GM23248 (cell line): Measurements from ENCODE around the gene HSPB2. TPM values are rescaled to one million over a fixed set of nuclear protein-coding genes. Genes with fewer than 3 reads are reported as not detected.
A peak's percentile ranks its signal among the peaks of the same experiment; 100 is the strongest.

ENCODE experiments used
- DNase-seq: peaks from one replicate; pipeline ENCODE4 v3.0.0-alpha.2; 2015
- H2AFZ ChIP-seq: fragments of 200-600 bp; sonication (generic); 2 replicates; pipeline ENCODE4 v1.6.1; 2016; ENCODE audit warnings: antibody characterized with exemption
- H3F3A ChIP-seq: fragments of 200-600 bp; sonication (generic); 2 replicates; pipeline ENCODE4 v1.6.1; 2016; ENCODE audit warnings: mild to moderate bottlenecking, antibody characterized with exemption, mixed run types; ENCODE audit not compliant: insufficient read depth
- H3K27ac ChIP-seq: fragments of 200-600 bp; sonication (generic); 2 replicates; pipeline ENCODE4 v1.5.1; 2016; ENCODE audit warnings: mild to moderate bottlenecking
- H3K27me3 ChIP-seq: fragments of 200-600 bp; sonication (generic); replicated peaks from 2 replicates; pipeline ENCODE4 v1.6.1; 2016; ENCODE audit warnings: mild to moderate bottlenecking; ENCODE audit not compliant: insufficient read depth
- H3K36me3 ChIP-seq: fragments of 200-600 bp; sonication (generic); 2 replicates; pipeline ENCODE4 v1.6.1; 2016; ENCODE audit warnings: low read depth, mild to moderate bottlenecking
- H3K4me1 ChIP-seq: fragments of 200-600 bp; sonication (generic); 2 replicates; pipeline ENCODE4 v1.6.1; 2016; ENCODE audit warnings: mild to moderate bottlenecking; ENCODE audit not compliant: insufficient read depth
- H3K4me2 ChIP-seq: fragments of 200-600 bp; sonication (generic); one replicate; pipeline ENCODE4 v1.6.1; 2016; ENCODE audit warnings: mild to moderate bottlenecking; ENCODE audit not compliant: unreplicated experiment
- H3K4me3 ChIP-seq: fragments of 200-600 bp; sonication (generic); 2 replicates; pipeline ENCODE4 v1.5.1; 2016; ENCODE audit warnings: mild to moderate bottlenecking
- H3K79me2 ChIP-seq: fragments of 200-600 bp; sonication (generic); 2 replicates; pipeline ENCODE4 v1.6.1; 2016; ENCODE audit warnings: mild to moderate bottlenecking; ENCODE audit not compliant: insufficient read depth
- H3K9ac ChIP-seq: fragments of 200-600 bp; sonication (generic); 2 replicates; pipeline ENCODE4 v1.6.1; 2016; ENCODE audit warnings: mild to moderate bottlenecking
- H3K9me2 ChIP-seq: fragments of 200-600 bp; sonication (generic); 2 replicates; pipeline ENCODE4 v1.6.1; 2016; ENCODE audit warnings: mixed run types, mild to moderate bottlenecking, moderate library complexity; ENCODE audit not compliant: insufficient read depth
- H3K9me3 ChIP-seq: fragments of 200-600 bp; sonication (generic); one replicate; pipeline ENCODE4 v1.6.1; 2017; ENCODE audit warnings: low read depth
- H4K20me1 ChIP-seq: fragments of 200-600 bp; sonication (generic); 2 replicates; pipeline ENCODE4 v1.6.0; 2016; ENCODE audit not compliant: insufficient read depth
- EZH2 ChIP-seq: fragments of 200-600 bp; sonication (generic); IDR thresholded peaks from 2 replicates; pipeline ENCODE4 v1.6.1; 2018; ENCODE audit warnings: antibody characterized with exemption, mild to moderate bottlenecking; ENCODE audit not compliant: insufficient read depth, poor library complexity, severe bottlenecking
- EZH2phosphoT487 ChIP-seq: fragments of 200-600 bp; sonication (generic); IDR thresholded peaks from 2 replicates; pipeline ENCODE4 v1.6.1; 2018; ENCODE audit warnings: antibody characterized with exemption, moderate library complexity, mild to moderate bottlenecking, low read depth; ENCODE audit not compliant: insufficient read depth
- WGBS, 2 experiments: methylation state at CpG; one replicate each; pipeline ENCODE4 v1.1.6; 2015 to 2017; ENCODE audit warnings: low lambda C conversion rate in 2 of 2, low coverage in 1 of 2; ENCODE audit errors: missing lambda C conversion rate in 2 of 2; 5-methylcytosine and 5-hydroxymethylcytosine counted together
- in situ Hi-C: fragments of 300-500 bp; cut with MboI; formaldehyde crosslinking; loops from 2 replicates; pipeline ENCODE4 v1.15.0; 2020
- polyA plus RNA-seq: library from polyadenylated mRNA; unstranded; fragments of >200 nt; fragmentation: Nextera tagmentation; extraction: Ambion mirVana; gene quantifications from 2 replicates; pipeline ENCODE4 v1.2.1, GENCODE V29; 2016
- total RNA-seq: library from RNA; depleted of rRNA; stranded (reverse); fragments of >200 nt; shearing (Covaris generic); gene quantifications from 2 replicates; pipeline ENCODE4 v1.2.3, GENCODE V29; 2014

Gene HSPB2
- total and polyA plus RNA-seq, 2 experiments from 2014 or later: 1.2 to 8.4 TPM

- Histone ChIP-seq H2AFZ (peak overlapping the region; percentile 99), H3K79me2 (peaks cover 21% of the 10 kb centered on the region), H3K4me2 (peak overlapping the region; percentile 98), H3K9me3 (no peaks in the 10 kb centered on the region), H3K9ac (peak overlapping the region; percentile 87), H3K27me3 (no peaks in the 10 kb centered on the region), H3F3A (no peaks in the 10 kb centered on the region), H3K9me2 (no peaks in the 10 kb centered on the region), H3K27ac (peak overlapping the region; percentile 66), H3K4me3 (peak overlapping the region; percentile 98), H4K20me1 (no peaks in the 10 kb centered on the region), H3K4me1 (peaks cover 13% of the 10 kb centered on the region), H3K36me3 (peaks cover 15% of the 10 kb centered on the region)
- in situ Hi-C loops: loop anchor here (10.0 kb wide), 1 partner anchor 123 kb away; no protein-coding TSS in a partner anchor
- peak; percentile 33 for DNase-seq
- WGBS, 2 experiments: 6 to 9% methylated on average over 5 of the region's 5 CpGs
- no peak for TF ChIP-seq EZH2phosphoT487
- no peak for TF ChIP-seq EZH2
These were observed 40.8 kb upstream of the HSPB2 start for GRCh38 chr11:111871693-111872161.

GRCh38 chr11:111878385-111878848, 34.1 kb upstream of the HSPB2 start:
- Histone ChIP-seq H4K20me1 (no peaks in the 10 kb centered on the region), H3K9me3 (no peaks in the 10 kb centered on the region), H2AFZ (peak overlapping the region; percentile 98), H3K79me2 (no peaks in the 10 kb centered on the region), H3K4me1 (peaks cover 6% of the 10 kb centered on the region; the same call in 1 of the 2 replicates), H3K36me3 (no peaks in the 10 kb centered on the region), H3K27ac (peak overlapping the region; percentile 98), H3F3A (peaks cover 11% of the 10 kb centered on the region; the same call in 1 of the 2 replicates), H3K9ac (peak overlapping the region; percentile 92), H3K9me2 (no peaks in the 10 kb centered on the region), H3K4me2 (peak overlapping the region; percentile 87), H3K4me3 (peak overlapping the region; percentile 83), H3K27me3 (no peaks in the 10 kb centered on the region)
- 1 to 2% methylated on average over 13 of the region's 13 CpGs for WGBS, 2 experiments
- in situ Hi-C loops: loop anchor here (10.0 kb wide), 1 partner anchor 116 kb away; no protein-coding TSS in a partner anchor
- DNase-seq: peak; percentile 47
- TF ChIP-seq EZH2: no peak

DNA sequence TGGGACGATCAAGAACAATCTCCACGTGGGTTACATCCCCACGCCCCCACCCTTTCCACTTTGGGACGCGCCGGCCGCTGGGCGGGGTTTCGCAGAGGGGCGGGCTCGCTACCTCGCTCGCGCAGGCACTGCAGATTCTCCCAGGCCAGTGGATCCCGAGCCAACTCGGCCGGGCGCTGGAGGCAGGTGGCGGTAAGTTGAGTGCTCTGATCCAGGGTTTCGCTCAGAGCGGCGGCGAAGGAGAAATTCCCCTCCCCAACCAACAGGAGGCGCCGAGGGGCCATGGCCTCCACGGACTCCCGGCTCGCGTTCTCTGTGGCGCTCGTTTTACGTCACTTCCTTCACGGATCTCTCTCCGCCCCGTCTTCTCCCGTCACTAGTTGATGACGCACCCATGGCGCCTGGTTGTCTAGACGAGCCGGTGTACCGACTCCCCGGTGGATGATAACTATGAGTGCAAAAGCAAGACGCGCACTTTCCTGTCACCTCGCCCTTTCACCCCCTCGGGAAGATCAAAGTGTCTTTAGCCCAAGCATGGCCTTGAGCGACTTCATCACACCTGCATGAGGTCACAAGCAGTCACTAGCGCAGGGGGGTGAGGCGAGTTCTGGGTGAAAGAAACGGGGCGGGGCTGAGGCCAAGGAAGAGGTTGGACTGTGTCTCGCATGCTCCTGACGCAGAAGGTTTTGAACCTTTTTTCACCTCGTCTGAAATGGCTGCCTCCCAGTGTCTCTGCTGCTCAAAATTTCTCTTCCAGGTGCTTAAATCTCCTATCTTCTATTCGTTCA, 33.5 kb upstream of the HSPB2 start, which contains the start of the genes CFAP68 and FDXACB1:
CFAP68 (plus strand) TSS at position 693 of the 788 bp plus-strand sequence; CDS start at position 713, 20 bp downstream.
FDXACB1 (minus strand) TSS at position 317 of the 788 bp plus-strand sequence; CDS start at position 284, 33 bp downstream.
- DNase-seq: peak; percentile 99
- H3K79me2 ChIP-seq: no peaks in the 10 kb centered on the region
- TF ChIP-seq EZH2 (no peak), EZH2phosphoT487 (no peak)
- H4K20me1 ChIP-seq: no peaks in the 10 kb centered on the region
- peak within 1 kb of the TSS; percentile 92 for H3K9ac ChIP-seq
- peak within 1 kb of the TSS; percentile 98 for H2AFZ ChIP-seq
- H3K27me3 ChIP-seq: no peaks in the 10 kb centered on the region
- H3F3A ChIP-seq: peaks cover 11% of the 10 kb centered on the region; the same call in 1 of the 2 replicates
- peak within 1 kb of the TSS; percentile 96 for H3K4me2 ChIP-seq
- peak within 1 kb of the TSS; percentile 98 for H3K27ac ChIP-seq
- in situ Hi-C loops: loop anchor here (10.0 kb wide), 1 partner anchor 116 kb away; no protein-coding TSS in a partner anchor
- H3K9me3 ChIP-seq: no peaks in the 10 kb centered on the region
- H3K4me3 ChIP-seq: peak within 1 kb of the TSS; percentile 83
- H3K36me3 ChIP-seq: no peaks in the 10 kb centered on the region
- H3K9me2 ChIP-seq: no peaks in the 10 kb centered on the region
- 1% methylated on average over 55 of the region's 55 CpGs for WGBS, 2 experiments
- peaks cover 6% of the 10 kb centered on the region; the same call in 1 of the 2 replicates for H3K4me1 ChIP-seq

- Histone ChIP-seq H3K9me3 (no peaks in the 10 kb centered on the region), H3K27me3 (no peaks in the 10 kb centered on the region), H3K27ac (peak overlapping the region; percentile 98), H3K79me2 (no peaks in the 10 kb centered on the region), H4K20me1 (no peaks in the 10 kb centered on the region), H3K4me1 (peaks cover 6% of the 10 kb centered on the region; the same call in 1 of the 2 replicates), H3K36me3 (no peaks in the 10 kb centered on the region), H3K9ac (peak overlapping the region; percentile 92), H3K4me2 (peak overlapping the region; percentile 96), H3K9me2 (no peaks in the 10 kb centered on the region), H2AFZ (peak overlapping the region; percentile 98), H3K4me3 (peak overlapping the region; percentile 83), H3F3A (peaks cover 11% of the 10 kb centered on the region; the same call in 1 of the 2 replicates)
- in situ Hi-C loops: loop anchor here (10.0 kb wide), 1 partner anchor 115 kb away; no protein-coding TSS in a partner anchor
- TF ChIP-seq EZH2 (no peak), EZH2phosphoT487 (no peak)
- DNase-seq: no peak
- 55 to 56% methylated on average over 6 of the region's 6 CpGs for WGBS, 2 experiments
These were observed 32.9 kb upstream of the HSPB2 start for GRCh38 chr11:111879637-111879960.
